ENCODE measurements around the gene SLC35E3.

GRCh38 chr12:68745376-68745903 lies 536 bp upstream of the SLC35E3 start:
- TF ChIP-seq EZH2 (IDR thresholded peaks at IDR 0.05; ENCODE audit: insufficient read depth, poor library complexity, severe bottlenecking) (no peak), EZH2phosphoT487 (IDR thresholded peaks at IDR 0.05; ENCODE audit: insufficient read depth, low read depth) (no peak)
